AG08395 (cell line): ENCODE measurements around the gene DMD.

Experiments used
- DNase-seq: peaks from one replicate; pipeline ENCODE4 v3.0.0; 2012; ENCODE audit warnings: mixed read lengths, low spot score

DMD gene

DNA sequence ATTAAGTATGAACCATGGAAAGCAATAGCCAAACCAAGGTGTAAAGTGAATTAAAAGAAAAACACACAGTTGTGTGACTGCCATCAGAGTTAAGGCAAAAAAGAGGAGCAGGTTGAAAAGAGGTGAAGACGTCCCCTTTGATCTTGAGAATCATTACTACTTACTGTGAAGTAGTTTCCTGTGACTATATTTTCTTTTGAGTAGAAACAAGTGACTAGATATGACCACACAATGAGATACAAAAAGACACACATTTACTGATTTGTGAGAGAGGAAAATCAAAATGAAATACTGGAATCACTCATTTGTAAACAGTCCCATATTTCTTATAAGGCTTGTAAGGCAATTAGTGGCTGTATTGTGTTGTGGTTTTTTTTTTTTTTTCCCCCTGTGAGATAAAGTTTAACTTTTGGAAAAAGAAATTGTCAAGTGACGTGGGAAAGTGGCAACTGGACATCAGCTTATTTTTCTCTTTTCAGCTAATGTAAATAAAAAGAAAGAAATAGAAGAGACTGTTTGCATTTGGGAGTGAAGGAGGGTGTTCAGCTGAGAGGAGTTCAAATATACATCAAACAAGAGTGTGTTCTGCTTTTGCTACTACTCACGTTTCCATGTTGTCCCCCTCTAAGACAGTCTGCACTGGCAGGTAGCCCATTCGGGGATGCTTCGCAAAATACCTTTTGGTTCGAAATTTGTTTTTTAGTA is 2033.1 kb downstream of the DMD start:
- no peak for DNase-seq

DNA sequence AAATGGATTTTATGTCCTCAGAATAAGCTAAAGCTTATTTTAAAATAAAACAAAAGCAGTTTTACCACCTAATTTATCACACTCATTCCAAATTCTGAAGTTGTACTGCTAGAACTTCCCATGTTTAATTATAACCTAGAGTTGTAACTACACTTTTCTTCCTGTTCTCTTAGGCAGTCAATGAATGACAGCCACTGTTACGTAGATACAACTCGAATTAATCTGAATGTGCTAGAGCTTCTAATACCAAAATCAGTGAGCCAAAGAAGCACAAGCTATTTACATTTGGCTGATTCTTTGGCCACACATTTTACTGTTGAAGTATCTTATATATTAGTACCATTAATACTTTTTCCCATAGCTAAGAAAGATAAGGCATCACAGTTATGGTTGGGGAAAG is 2040.6 kb downstream of the DMD start:
- no peak for DNase-seq

- DNase-seq, result no peak
Measured at GRCh38 chrX:31168551-31168950, 2042.8 kb downstream of the DMD start.

DNA sequence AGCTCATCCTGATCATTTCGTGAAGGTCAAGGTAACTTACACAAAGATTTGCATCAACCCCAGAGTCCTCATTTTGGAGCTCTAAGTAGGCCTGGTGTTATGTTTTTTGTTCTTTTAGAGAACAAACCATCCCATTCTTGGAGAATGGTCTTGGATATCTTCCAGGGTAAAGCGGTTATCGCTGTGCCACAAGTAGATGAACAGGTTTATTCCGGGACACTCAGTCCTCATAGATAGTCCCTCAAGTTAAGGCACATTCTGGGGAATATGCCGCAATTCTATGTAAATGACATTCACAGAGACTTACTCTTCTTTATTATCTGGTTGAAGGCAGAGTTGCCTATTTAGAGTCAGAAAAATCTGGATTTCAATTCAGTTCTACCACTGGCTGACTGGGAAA is 2044.5 kb downstream of the DMD start:
- no peak for DNase-seq

GRCh38 chrX:31166416-31166815 is 2044.9 kb downstream of the DMD start:
- DNase-seq, result no peak

- DNase-seq, result no peak
Measured at GRCh38 chrX:31165241-31166035, 2045.9 kb downstream of the DMD start.

DNA sequence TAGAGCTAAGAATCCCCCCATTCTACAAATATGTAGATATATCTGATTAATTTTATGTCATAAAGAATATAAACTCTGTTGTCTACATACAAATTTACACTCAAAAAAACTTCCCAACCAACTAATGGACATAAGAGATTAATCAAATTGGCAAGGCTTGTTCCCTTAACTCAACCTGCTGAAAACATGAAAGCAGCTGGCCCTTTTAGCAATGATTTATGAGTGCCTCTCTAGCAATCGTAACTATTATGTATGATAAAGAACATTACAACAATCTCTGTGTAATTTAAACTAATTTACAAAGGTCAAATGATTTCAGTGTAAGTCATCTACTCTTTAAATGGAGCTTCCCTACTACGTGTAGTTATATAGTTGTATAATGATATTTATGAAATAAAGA is 2056.4 kb downstream of the DMD start:
- DNase-seq, result no peak

DNA sequence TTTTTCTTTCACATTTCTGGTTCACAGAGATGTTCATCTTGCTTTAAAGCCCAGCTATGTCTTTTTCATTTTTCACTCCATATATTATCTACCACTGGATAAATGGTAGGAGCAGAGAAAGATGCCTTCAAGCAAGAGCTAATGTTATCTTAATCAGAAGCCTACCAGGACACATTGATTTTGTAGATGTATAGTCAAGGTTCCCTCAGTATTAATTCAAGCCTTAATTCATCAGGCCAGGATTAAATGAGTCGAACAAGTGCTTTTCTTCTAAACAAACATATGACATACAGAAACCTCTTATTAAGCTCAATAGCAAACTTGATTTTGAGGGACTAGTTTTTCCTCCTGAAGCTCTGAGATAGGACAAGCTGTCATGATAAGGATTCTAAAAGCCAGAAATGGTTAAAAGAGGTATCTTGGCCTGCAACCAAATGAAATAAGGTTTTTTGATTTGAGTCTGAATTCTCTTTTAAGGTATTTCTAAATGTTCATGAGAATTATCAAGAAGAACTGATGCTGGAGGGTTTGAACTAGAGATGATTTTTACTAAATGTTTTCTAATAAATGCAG is 2057.8 kb downstream of the DMD start:
- no peak for DNase-seq

- DNase-seq, result no peak
Measured at GRCh38 chrX:31147175-31147574, 2064.2 kb downstream of the DMD start.

GRCh38 chrX:31139961-31140360 is 2071.4 kb downstream of the DMD start:
- no peak for DNase-seq

GRCh38 chrX:31138124-31138523 is 2073.2 kb downstream of the DMD start:
- no peak for DNase-seq

GRCh38 chrX:31136144-31136611 is 2075.2 kb downstream of the DMD start:
- no peak for DNase-seq

- DNase-seq, result no peak
Measured at GRCh38 chrX:31132821-31133241, 2078.5 kb downstream of the DMD start.

DNA sequence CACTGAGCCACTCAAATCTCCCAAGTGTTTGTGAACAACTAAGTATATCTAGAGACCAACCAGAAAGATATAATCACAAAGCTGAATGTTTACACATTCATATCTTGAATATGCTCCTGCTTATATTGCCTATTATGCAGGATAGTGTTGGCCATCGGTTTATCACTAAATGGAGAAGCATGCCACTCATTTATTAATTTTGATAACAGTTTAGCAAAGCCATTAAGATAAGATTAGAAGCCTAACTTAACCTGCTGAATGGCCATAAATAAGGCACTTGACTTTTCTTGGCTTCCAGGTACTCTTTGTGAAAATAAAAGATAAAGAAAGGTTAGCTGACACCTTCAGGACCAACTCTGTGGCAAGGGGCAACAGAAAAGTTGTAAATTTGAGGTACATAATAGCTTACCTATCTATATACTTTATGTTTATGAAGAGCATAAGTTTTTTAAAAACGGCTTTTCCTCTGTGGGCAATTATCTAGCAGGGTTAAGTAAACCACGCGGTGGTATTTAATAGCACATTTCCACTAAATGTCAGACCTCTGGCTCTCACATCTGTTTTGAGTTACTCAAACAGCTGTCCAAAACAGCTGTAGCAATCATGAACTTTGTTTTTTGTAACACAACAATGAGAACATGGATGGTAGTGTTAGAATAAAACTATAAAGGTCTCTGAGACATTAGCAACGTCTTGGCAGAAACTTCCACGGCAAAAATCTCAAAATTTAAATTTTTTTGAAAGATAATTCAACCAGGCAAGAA is 2080.7 kb downstream of the DMD start:
- no peak for DNase-seq

- DNase-seq, result no peak
Measured at GRCh38 chrX:31128855-31129254, 2082.5 kb downstream of the DMD start.

GRCh38 chrX:31127716-31128115 is 2083.6 kb downstream of the DMD start:
- no peak for DNase-seq

GRCh38 chrX:31126205-31126604 is 2085.1 kb downstream of the DMD start:
- no peak for DNase-seq

GRCh38 chrX:31124536-31124935 is 2086.8 kb downstream of the DMD start:
- no peak for DNase-seq

GRCh38 chrX:31123335-31123734 is 2088.0 kb downstream of the DMD start:
- DNase-seq, result no peak

GRCh38 chrX:31117266-31117665 is 2094.1 kb downstream of the DMD start:
- no peak for DNase-seq

- no peak for DNase-seq
Measured at GRCh38 chrX:31115398-31115797, 2096.0 kb downstream of the DMD start.

DNA sequence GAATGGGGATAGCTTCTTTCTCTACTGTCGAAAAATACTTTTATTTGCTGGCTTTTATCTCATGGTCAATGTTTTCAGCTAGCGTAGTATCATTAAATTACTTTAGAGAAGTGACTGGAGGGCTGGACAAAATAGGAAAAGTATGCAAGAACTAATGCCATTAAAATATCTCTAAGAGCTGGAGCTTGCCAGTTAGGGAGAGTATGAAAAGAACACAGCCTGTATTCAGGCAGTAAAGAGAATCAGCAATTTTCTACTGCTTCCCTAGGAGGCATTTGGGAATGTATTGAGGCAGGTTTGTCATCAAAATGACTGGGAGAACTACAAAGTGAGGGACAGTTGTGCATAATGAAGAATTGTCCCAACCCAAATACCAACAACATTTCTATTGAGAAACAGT is 2096.5 kb downstream of the DMD start:
- DNase-seq, result no peak
